Memory B cell (primary cell): ENCODE results near the gene DEFB127.
"Not testable (repeated sequence)": the region's sequence is repeated elsewhere in the genome, so short reads cannot be mapped to it uniquely, and the experiment has no call there.

Source experiments
- ATAC-seq: fragments of 150-1000 bp; cut with Tn5 transposase; 2 replicates; pipeline ENCODE4 v1.10.0; 2021; ENCODE audit warnings: low read depth, mild to moderate bottlenecking, moderate library complexity
- DNase-seq, 2 donors: peaks; one replicate each; pipeline ENCODE4 v3.0.0; 2022; ENCODE audit warnings: low spot score in 2 of 2
- H3K27ac Mint-ChIP-seq: one replicate; pipeline ENCODE4 v1.8.0; 2022; ENCODE audit warnings: mild to moderate bottlenecking, moderate library complexity, mixed read lengths
- H3K27me3 Mint-ChIP-seq: one replicate; pipeline ENCODE4 v1.8.0; 2022; ENCODE audit warnings: mixed read lengths
- H3K36me3 Mint-ChIP-seq: one replicate; pipeline ENCODE4 v1.8.0; 2022; ENCODE audit warnings: mild to moderate bottlenecking, mixed read lengths
- H3K4me1 Mint-ChIP-seq: one replicate; pipeline ENCODE4 v1.8.0; 2022; ENCODE audit warnings: mixed read lengths
- H3K4me3 Mint-ChIP-seq: one replicate; pipeline ENCODE4 v1.8.0; 2022; ENCODE audit warnings: mild to moderate bottlenecking, moderate library complexity, mixed read lengths
- H3K9me3 Mint-ChIP-seq: one replicate; pipeline ENCODE4 v1.8.0; 2022; ENCODE audit warnings: mixed read lengths

The DEFB127 gene

GRCh38 chr20:157154-157553 lies at the start of gene DEFB127:
TSS of gene DEFB127 (plus strand) at chr20:157454. CDS start at chr20:157545, 91 bp downstream.
- Mint-ChIP-seq H3K27ac (no peak within 1 kb of the TSS), H3K4me1 (no peaks in the 10 kb centered on the region), H3K9me3 (no peaks in the 10 kb centered on the region), H3K36me3 (no peaks in the 10 kb centered on the region), H3K27me3 (peaks cover 14% of the 10 kb centered on the region), H3K4me3 (no peak within 1 kb of the TSS)
- ATAC-seq (no peak), DNase-seq (no peak)

- no peak overlapping the region for H3K4me3 Mint-ChIP-seq
- H3K4me1 Mint-ChIP-seq: no peaks in the 10 kb centered on the region
- H3K9me3 Mint-ChIP-seq: no peaks in the 10 kb centered on the region
- peaks cover 2% of the 10 kb centered on the region for H3K36me3 Mint-ChIP-seq
- DNase-seq (no peak), ATAC-seq (no peak)
- H3K27ac Mint-ChIP-seq: no peak overlapping the region
- peaks cover 9% of the 10 kb centered on the region for H3K27me3 Mint-ChIP-seq
Observed at GRCh38 chr20:112396-112795, 44.9 kb upstream of the DEFB127 start.

- no peak overlapping the region for H3K27ac Mint-ChIP-seq
- H3K4me1 Mint-ChIP-seq: no peaks in the 10 kb centered on the region
- peaks cover 20% of the 10 kb centered on the region for H3K27me3 Mint-ChIP-seq
- H3K36me3 Mint-ChIP-seq: peaks cover 2% of the 10 kb centered on the region
- no peak for ATAC-seq
- no peak overlapping the region for H3K4me3 Mint-ChIP-seq
- DNase-seq: no peak
- H3K9me3 Mint-ChIP-seq: peaks cover 4% of the 10 kb centered on the region
Observed at GRCh38 chr20:117518-117917, 39.7 kb upstream of the DEFB127 start.

- H3K27me3 Mint-ChIP-seq, H3K36me3 Mint-ChIP-seq, ATAC-seq, H3K4me1 Mint-ChIP-seq, H3K9me3 Mint-ChIP-seq, DNase-seq, H3K27ac Mint-ChIP-seq, H3K4me3 Mint-ChIP-seq: not testable (repeated sequence)
Observed at GRCh38 chr20:129786-130323, 27.4 kb upstream of the DEFB127 start.

GRCh38 chr20:137668-138490 lies 19.4 kb upstream of the DEFB127 start:
- no peak for DNase-seq
- Mint-ChIP-seq H3K27me3 (peaks cover 8% of the 10 kb centered on the region), H3K27ac (no peak overlapping the region), H3K9me3 (peaks cover 4% of the 10 kb centered on the region), H3K4me1 (no peaks in the 10 kb centered on the region), H3K4me3 (no peak overlapping the region), H3K36me3 (no peaks in the 10 kb centered on the region)
- ATAC-seq: no peak

GRCh38 chr20:142290-142689 lies 15.0 kb upstream of the DEFB127 start, which contains the start of gene DEFB126:
TSS of gene DEFB126 (plus strand) at chr20:142590. CDS start at chr20:142629, 39 bp downstream.
- Mint-ChIP-seq H3K9me3 (peaks cover 3% of the 10 kb centered on the region), H3K27me3 (peaks cover 17% of the 10 kb centered on the region), H3K36me3 (no peaks in the 10 kb centered on the region), H3K4me1 (no peaks in the 10 kb centered on the region), H3K27ac (no peak within 1 kb of the TSS), H3K4me3 (no peak within 1 kb of the TSS)
- no peak for DNase-seq
- ATAC-seq: no peak

GRCh38 chr20:145877-146276 lies 11.4 kb upstream of the DEFB127 start:
- no peak overlapping the region for H3K4me3 Mint-ChIP-seq
- H3K27me3 Mint-ChIP-seq: peaks cover 23% of the 10 kb centered on the region
- H3K9me3 Mint-ChIP-seq: no peaks in the 10 kb centered on the region

GRCh38 chr20:152131-152530 lies 5.1 kb upstream of the DEFB127 start:
- peaks cover 23% of the 10 kb centered on the region for H3K27me3 Mint-ChIP-seq
- H3K27ac Mint-ChIP-seq: no peak overlapping the region
- H3K9me3 Mint-ChIP-seq: no peaks in the 10 kb centered on the region
- no peak overlapping the region for H3K4me3 Mint-ChIP-seq
- ATAC-seq (no peak), DNase-seq (no peak)
- H3K4me1 Mint-ChIP-seq: no peaks in the 10 kb centered on the region
- H3K36me3 Mint-ChIP-seq: no peaks in the 10 kb centered on the region

More at GRCh38 chr20:145877-146276, 11.4 kb upstream of the DEFB127 start:
- DNase-seq (no peak), ATAC-seq (no peak)
- no peaks in the 10 kb centered on the region for H3K4me1 Mint-ChIP-seq
- no peaks in the 10 kb centered on the region for H3K36me3 Mint-ChIP-seq
- H3K27ac Mint-ChIP-seq: no peak overlapping the region

GRCh38 chr20:164618-165017 lies 7.4 kb downstream of the DEFB127 start:
- ATAC-seq (no peak), DNase-seq (no peak)
- no peaks in the 10 kb centered on the region for H3K36me3 Mint-ChIP-seq
- H3K4me3 Mint-ChIP-seq: no peak overlapping the region
- H3K9me3 Mint-ChIP-seq: no peaks in the 10 kb centered on the region
- H3K27me3 Mint-ChIP-seq: no peaks in the 10 kb centered on the region
- no peaks in the 10 kb centered on the region for H3K4me1 Mint-ChIP-seq
- H3K27ac Mint-ChIP-seq: no peak overlapping the region

- Mint-ChIP-seq H3K27me3 (peaks cover 2% of the 10 kb centered on the region), H3K4me3 (no peak overlapping the region), H3K9me3 (no peaks in the 10 kb centered on the region), H3K27ac (no peak overlapping the region), H3K36me3 (no peaks in the 10 kb centered on the region), H3K4me1 (no peaks in the 10 kb centered on the region)
- DNase-seq (no peak), ATAC-seq (no peak)
Observed at GRCh38 chr20:168876-169275, 11.6 kb downstream of the DEFB127 start.

- Mint-ChIP-seq H3K9me3 (peaks cover 15% of the 10 kb centered on the region), H3K4me1 (no peaks in the 10 kb centered on the region), H3K4me3 (no peak overlapping the region)
Observed at GRCh38 chr20:184288-184687, 27.0 kb downstream of the DEFB127 start.

GRCh38 chr20:187733-188132 lies 30.5 kb downstream of the DEFB127 start:
- Mint-ChIP-seq H3K4me3 (no peak overlapping the region), H3K36me3 (peaks cover 2% of the 10 kb centered on the region), H3K27me3 (peaks cover 11% of the 10 kb centered on the region), H3K9me3 (peaks cover 18% of the 10 kb centered on the region), H3K27ac (no peak overlapping the region), H3K4me1 (no peaks in the 10 kb centered on the region)
- DNase-seq (no peak), ATAC-seq (no peak)

More at GRCh38 chr20:184288-184687, 27.0 kb downstream of the DEFB127 start:
- peaks cover 2% of the 10 kb centered on the region for H3K36me3 Mint-ChIP-seq
- no peak overlapping the region for H3K27ac Mint-ChIP-seq
- ATAC-seq: no peak
- DNase-seq: no peak
- peaks cover 5% of the 10 kb centered on the region for H3K27me3 Mint-ChIP-seq

GRCh38 chr20:189611-190010 lies 32.4 kb downstream of the DEFB127 start, which contains the start of gene DEFB128:
TSS of gene DEFB128 (minus strand) at chr20:189711. CDS start at chr20:189623, 88 bp downstream.
- peaks cover 8% of the 10 kb centered on the region for H3K9me3 Mint-ChIP-seq
- no peak within 1 kb of the TSS for H3K4me3 Mint-ChIP-seq
- H3K36me3 Mint-ChIP-seq: no peaks in the 10 kb centered on the region
- H3K27ac Mint-ChIP-seq: no peak within 1 kb of the TSS
- ATAC-seq: no peak
- DNase-seq: no peak
- peaks cover 10% of the 10 kb centered on the region for H3K27me3 Mint-ChIP-seq
- no peaks in the 10 kb centered on the region for H3K4me1 Mint-ChIP-seq

- no peak overlapping the region for H3K4me3 Mint-ChIP-seq
- peaks cover 2% of the 10 kb centered on the region for H3K9me3 Mint-ChIP-seq
- no peak for ATAC-seq
- H3K4me1 Mint-ChIP-seq: no peaks in the 10 kb centered on the region
- H3K27ac Mint-ChIP-seq: no peak overlapping the region
- no peak for DNase-seq
- peaks cover 9% of the 10 kb centered on the region for H3K27me3 Mint-ChIP-seq
- no peaks in the 10 kb centered on the region for H3K36me3 Mint-ChIP-seq
Observed at GRCh38 chr20:198225-198624, 41.0 kb downstream of the DEFB127 start.
